ENCODE results near the gene IER5.
A peak's percentile ranks its signal among the peaks of the same experiment; 100 is the strongest.

Gene IER5

GRCh38 chr1:181077576-181078242, 10.8 kb upstream of the IER5 start:
- no peak for TF ChIP-seq CTCF (conservative IDR thresholded peaks at IDR 0.05; ENCODE audit: low read depth, low read length)
- no peak overlapping the region for H3K4me3 ChIP-seq (ENCODE audit: low read length)
- DNase-seq (ENCODE audit: low read depth): no peak

- no peak overlapping the region for H3K4me3 ChIP-seq (ENCODE audit: low read length)
- no peak for TF ChIP-seq CTCF (conservative IDR thresholded peaks at IDR 0.05; ENCODE audit: low read depth, low read length)
- DNase-seq (ENCODE audit: low read depth): no peak
These were observed 9.1 kb upstream of the IER5 start for GRCh38 chr1:181079382-181079781.

- TF ChIP-seq CTCF (conservative IDR thresholded peaks at IDR 0.05; ENCODE audit: low read depth, low read length): no peak
- no peak overlapping the region for H3K4me3 ChIP-seq (ENCODE audit: low read length)
- DNase-seq (ENCODE audit: low read depth): no peak
These were observed 8.6 kb upstream of the IER5 start for GRCh38 chr1:181079920-181080319.

- TF ChIP-seq CTCF (conservative IDR thresholded peaks at IDR 0.05; ENCODE audit: low read depth, low read length): no peak
- DNase-seq (ENCODE audit: low read depth): no peak
- H3K4me3 ChIP-seq (ENCODE audit: low read length): no peak overlapping the region
These were observed 7.9 kb upstream of the IER5 start for GRCh38 chr1:181080556-181080955.

- no peak for TF ChIP-seq CTCF (conservative IDR thresholded peaks at IDR 0.05; ENCODE audit: low read depth, low read length)
- DNase-seq (ENCODE audit: low read depth): no peak
- no peak overlapping the region for H3K4me3 ChIP-seq (ENCODE audit: low read length)
These were observed 7.1 kb upstream of the IER5 start for GRCh38 chr1:181081395-181081794.

- DNase-seq (ENCODE audit: low read depth): no peak
- no peak overlapping the region for H3K4me3 ChIP-seq (ENCODE audit: low read length)
- peak; percentile 39 for TF ChIP-seq CTCF (conservative IDR thresholded peaks at IDR 0.05; ENCODE audit: low read depth, low read length)
These were observed 4.5 kb upstream of the IER5 start for GRCh38 chr1:181083842-181084605.

- DNase-seq (ENCODE audit: low read depth): no peak
- no peak overlapping the region for H3K4me3 ChIP-seq (ENCODE audit: low read length)
- TF ChIP-seq CTCF (conservative IDR thresholded peaks at IDR 0.05; ENCODE audit: low read depth, low read length): no peak
These were observed 3.9 kb upstream of the IER5 start for GRCh38 chr1:181084606-181084969.
